HEK293 (cell line): ENCODE data around the gene MYL7.
"Not testable (repeated sequence)": the region's sequence is repeated elsewhere in the genome, so short reads cannot be mapped to it uniquely, and the experiment has no call there.

Source experiments
- CTCF ChIA-PET: fragments of 350-600 bp; formaldehyde crosslinking; extraction: SDS; loops from one replicate; lab custom pipeline; 2021; ENCODE audit warnings: antibody characterized with exemption; lab: Yijun Ruan, JAX
- POLR2A ChIA-PET: fragments of 300-600 bp; formaldehyde crosslinking; extraction: SDS; loops from one replicate; lab custom pipeline; 2020; ENCODE audit warnings: antibody characterized with exemption, inconsistent platforms; lab: Yijun Ruan, JAX
- H3K27ac ChIP-seq: fragments of 200-500 bp; sonication (Bioruptor generic); 2 replicates; pipeline ENCODE4 v1.5.1; 2014; ENCODE audit warnings: low read depth, low read length, control low read depth, inconsistent platforms; ENCODE audit errors: extremely low read depth
- H3K36me3 ChIP-seq, 2 experiments: fragments of 200-500 bp in 1 of 2; sonication (Bioruptor generic) in 1 of 2; 1 replicate in 1 of 2; 2 replicates in 1 of 2; pipeline ENCODE4 v1.5.1; 2014 to 2017; ENCODE audit warnings: inconsistent platforms in 2 of 2, low read length in 2 of 2; ENCODE audit not compliant: control insufficient read depth in 2 of 2, insufficient read depth in 1 of 2
- H3K4me1 ChIP-seq: fragments of 200-500 bp; sonication (Bioruptor generic); 2 replicates; pipeline ENCODE4 v1.5.1; 2014; ENCODE audit warnings: mild to moderate bottlenecking, low read length, inconsistent platforms; ENCODE audit not compliant: control insufficient read depth, insufficient read depth
- H3K4me3 ChIP-seq: 2 replicates; pipeline ENCODE4 v1.5.1; 2011; ENCODE audit warnings: low read depth, mild to moderate bottlenecking, control low read depth, low read length, moderate library complexity
- H3K9me3 ChIP-seq: fragments of 200-500 bp; sonication (Bioruptor generic); 2 replicates; pipeline ENCODE4 v1.5.1; 2014; ENCODE audit warnings: low read depth, low read length, inconsistent platforms; ENCODE audit not compliant: control insufficient read depth, insufficient read depth
- CTCF ChIP-seq: fragments of 450-650 bp; formaldehyde crosslinking; IDR thresholded peaks from 2 replicates; pipeline ENCODE4 v1.5.1; 2016; ENCODE audit warnings: missing biosample characterization, missing genetic modification characterization
- GFI1B ChIP-seq: fragments of 450-650 bp; formaldehyde crosslinking; IDR thresholded peaks from 2 replicates; pipeline ENCODE4 v1.5.1; 2016; ENCODE audit warnings: missing biosample characterization, missing genetic modification characterization
- PRDM10 ChIP-seq: fragments of 450-650 bp; formaldehyde crosslinking; IDR thresholded peaks from 2 replicates; pipeline ENCODE4 v1.5.1; 2016; ENCODE audit warnings: missing biosample characterization, missing genetic modification characterization
- PRDM4 ChIP-seq: fragments of 450-650 bp; formaldehyde crosslinking; IDR thresholded peaks from 2 replicates; pipeline ENCODE4 v1.5.1; 2017; ENCODE audit warnings: missing biosample characterization, missing genetic modification characterization
- ZFP37 ChIP-seq: fragments of 450-650 bp; formaldehyde crosslinking; IDR thresholded peaks from 2 replicates; pipeline ENCODE4 v1.5.1; 2016; ENCODE audit warnings: missing biosample characterization, missing genetic modification characterization
- ZNF174 ChIP-seq: fragments of 450-650 bp; formaldehyde crosslinking; IDR thresholded peaks from 2 replicates; pipeline ENCODE4 v1.5.0; 2017; ENCODE audit warnings: missing biosample characterization, mild to moderate bottlenecking, missing genetic modification characterization
- ZNF184 ChIP-seq: fragments of 450-650 bp; IDR thresholded peaks from 2 replicates; pipeline ENCODE4 v1.5.1; 2018; ENCODE audit warnings: missing biosample characterization, mild to moderate bottlenecking, missing genetic modification characterization
- ZNF223 ChIP-seq: fragments of 450-650 bp; formaldehyde crosslinking; IDR thresholded peaks from 2 replicates; pipeline ENCODE4 v1.5.1; 2016; ENCODE audit warnings: missing biosample characterization, missing genetic modification characterization
- ZNF248 ChIP-seq: fragments of 450-650 bp; formaldehyde crosslinking; IDR thresholded peaks from 2 replicates; pipeline ENCODE4 v1.5.1; 2017; ENCODE audit warnings: missing biosample characterization, missing genetic modification characterization
- ZNF366 ChIP-seq: fragments of 450-650 bp; formaldehyde crosslinking; conservative IDR thresholded peaks from 2 replicates; pipeline ENCODE4 v1.5.1; 2016; ENCODE audit warnings: missing biosample characterization, missing genetic modification characterization
- ZNF398 ChIP-seq: fragments of 450-650 bp; formaldehyde crosslinking; IDR thresholded peaks from 2 replicates; pipeline ENCODE4 v1.5.1; 2017; ENCODE audit warnings: missing biosample characterization, missing genetic modification characterization
- ZNF426 ChIP-seq: fragments of 450-650 bp; formaldehyde crosslinking; IDR thresholded peaks from 2 replicates; pipeline ENCODE4 v1.5.1; 2017; ENCODE audit warnings: missing biosample characterization, missing genetic modification characterization, mild to moderate bottlenecking, inconsistent platforms, moderate library complexity
- ZNF626 ChIP-seq: fragments of 450-650 bp; sonication (Bioruptor Pico); formaldehyde crosslinking; IDR thresholded peaks from 2 replicates; pipeline ENCODE4 v1.5.1; 2018; ENCODE audit warnings: missing biosample characterization, missing genetic modification characterization, inconsistent platforms
- ZNF843 ChIP-seq: fragments of 450-650 bp; formaldehyde crosslinking; IDR thresholded peaks from 2 replicates; pipeline ENCODE4 v1.5.1; 2016; ENCODE audit warnings: missing biosample characterization, missing genetic modification characterization

MYL7 gene

GRCh38 chr7:44173911-44174693 lies 33.0 kb upstream of the MYL7 start:
- peak; percentile 94 for TF ChIP-seq ZNF366 (tag by site-specific recombination)
- no peak for TF ChIP-seq ZNF223 (tag by site-specific recombination)
- no peak for TF ChIP-seq GFI1B (tag by site-specific recombination)
- no peak for TF ChIP-seq ZNF248 (tag by site-specific recombination)
- Histone ChIP-seq H3K27ac (no peak overlapping the region), H3K4me3 (no peak overlapping the region), H3K9me3 (no peaks in the 10 kb centered on the region), H3K4me1 (peaks cover 7% of the 10 kb centered on the region; the same call in 1 of the 2 replicates), H3K36me3 (no peaks in the 10 kb centered on the region)
- CTCF ChIA-PET: no interaction called here
- POLR2A ChIA-PET: no interaction called here

GRCh38 chr7:44172803-44173424 lies 31.8 kb upstream of the MYL7 start:
- no peaks in the 10 kb centered on the region for H3K36me3 ChIP-seq
- POLR2A ChIA-PET: no interaction called here
- no peak overlapping the region for H3K4me3 ChIP-seq
- H3K27ac ChIP-seq: no peak overlapping the region
- TF ChIP-seq PRDM10 (tag by site-specific recombination): peak; percentile 86
- no peak for TF ChIP-seq ZNF184
- peaks cover 7% of the 10 kb centered on the region; the same call in 1 of the 2 replicates for H3K4me1 ChIP-seq
- CTCF ChIA-PET: interaction anchor here (1.0 kb wide), 1 partner anchor 68 kb away, joined by 3 read pairs; no protein-coding TSS in a partner anchor
- no peaks in the 10 kb centered on the region for H3K9me3 ChIP-seq

- Histone ChIP-seq H3K36me3 (no peaks in the 10 kb centered on the region), H3K27ac (no peak overlapping the region), H3K4me1 (0 out of 2 replicates have a peak, but pooled peaks cover 1% of the 10 kb centered on the region), H3K4me3 (no peak overlapping the region), H3K9me3 (no peaks in the 10 kb centered on the region)
- CTCF ChIA-PET: interaction anchor here (0.7 to 1.0 kb wide), 2 partner anchors 69 to 84 kb away, joined by 3 read pairs; no protein-coding TSS in a partner anchor
- POLR2A ChIA-PET: no interaction called here
- TF ChIP-seq ZFP37 (tag by site-specific recombination) (no peak), ZNF398 (tag by site-specific recombination) (no peak), CTCF (tag by site-specific recombination) (no peak), ZNF626 (tag by site-specific recombination) (no peak), ZNF174 (tag by site-specific recombination) (no peak), ZNF843 (tag by site-specific recombination) (no peak), ZNF426 (tag by site-specific recombination) (no peak), PRDM4 (tag by site-specific recombination) (no peak)
These were observed 31.2 kb upstream of the MYL7 start for GRCh38 chr7:44172352-44172751.

- H3K36me3 ChIP-seq, H3K4me1 ChIP-seq, POLR2A ChIA-PET, H3K9me3 ChIP-seq, H3K27ac ChIP-seq, H3K4me3 ChIP-seq: not testable (repeated sequence)
- CTCF ChIA-PET: interaction anchor here (0.7 kb wide), 1 partner anchor 83 kb away, joined by 3 read pairs; no protein-coding TSS in a partner anchor
These were observed 30.8 kb upstream of the MYL7 start for GRCh38 chr7:44171901-44172300.
